Loucy (cell line): ENCODE measurements around the gene ATG13.

Experiments
- H2AFZ ChIP-seq: fragments of 200-600 bp; sonication (generic); 2 replicates; pipeline ENCODE4 v1.6.0; 2016; ENCODE audit warnings: antibody characterized with exemption, mild to moderate bottlenecking, low read length, moderate library complexity
- H3F3A ChIP-seq: fragments of 200-600 bp; 2 replicates; pipeline ENCODE4 v1.6.0; 2016; ENCODE audit warnings: antibody characterized with exemption, low read depth, mild to moderate bottlenecking
- H3K27me3 ChIP-seq: fragments of 200-600 bp; sonication (generic); 2 replicates; pipeline ENCODE4 v1.6.1; 2014; ENCODE audit warnings: low read length, mild to moderate bottlenecking; ENCODE audit not compliant: insufficient read depth, poor library complexity, severe bottlenecking
- H3K36me3 ChIP-seq: fragments of 200-600 bp; sonication (generic); 2 replicates; pipeline ENCODE4 v1.6.1; 2016; ENCODE audit warnings: low read length; ENCODE audit not compliant: insufficient read depth
- H3K4me1 ChIP-seq: fragments of 200-600 bp; sonication (generic); 2 replicates; pipeline ENCODE4 v1.5.1; 2014; ENCODE audit warnings: low read length, mild to moderate bottlenecking; ENCODE audit not compliant: insufficient read depth, poor library complexity, severe bottlenecking
- H3K4me2 ChIP-seq: fragments of 200-600 bp; sonication (generic); 2 replicates; pipeline ENCODE4 v1.6.0; 2014; ENCODE audit warnings: antibody characterized with exemption, low read length, low read depth, mild to moderate bottlenecking; ENCODE audit not compliant: poor library complexity, severe bottlenecking
- H3K4me3 ChIP-seq: fragments of 200-600 bp; sonication (generic); 2 replicates; pipeline ENCODE4 v1.5.1; 2014; ENCODE audit warnings: low read length, mild to moderate bottlenecking, mixed read lengths; ENCODE audit not compliant: poor library complexity, severe bottlenecking
- H3K79me2 ChIP-seq: fragments of 200-600 bp; sonication (generic); 2 replicates; pipeline ENCODE4 v1.6.1; 2014; ENCODE audit warnings: low read length; ENCODE audit not compliant: insufficient read depth
- H3K9ac ChIP-seq: fragments of 200-600 bp; sonication (generic); 2 replicates; pipeline ENCODE4 v1.6.0; 2014; ENCODE audit warnings: mild to moderate bottlenecking, low read depth, low read length, moderate library complexity; ENCODE audit not compliant: poor library complexity, severe bottlenecking
- H3K9me2 ChIP-seq: fragments of 200-600 bp; sonication (generic); replicated peaks from 2 replicates; pipeline ENCODE4 v1.6.1; 2016; ENCODE audit warnings: low read depth, low read length, mixed read lengths
- H3K9me3 ChIP-seq: fragments of 200-600 bp; sonication (generic); 2 replicates; pipeline ENCODE4 v1.6.1; 2014; ENCODE audit warnings: mild to moderate bottlenecking, antibody characterized with exemption, low read length, low read depth; ENCODE audit not compliant: insufficient read depth
- H4K20me1 ChIP-seq: fragments of 200-600 bp; sonication (generic); 2 replicates; pipeline ENCODE4 v1.6.0; 2014; ENCODE audit warnings: antibody characterized with exemption, low read length, mild to moderate bottlenecking; ENCODE audit not compliant: insufficient read depth, poor library complexity, severe bottlenecking
- EZH2phosphoT487 ChIP-seq: fragments of 200-600 bp; IDR thresholded peaks from 2 replicates; pipeline ENCODE4 v1.6.1; 2018; ENCODE audit warnings: antibody characterized with exemption, mild to moderate bottlenecking, moderate library complexity, borderline replicate concordance
- TF ChIP-seq, protein P1 (sequence below): fragments of 200-600 bp; sonication (generic); conservative IDR thresholded peaks from 2 replicates; pipeline ENCODE4 v1.5.1; 2014; ENCODE audit warnings: mild to moderate bottlenecking, antibody characterized with exemption, low read length

Gene ATG13

GRCh38 chr11:46681814-46682213, 64.5 kb downstream of the ATG13 start:
- Histone ChIP-seq H3K9ac (no peak overlapping the region), H3K36me3 (peaks cover 53% of the 10 kb centered on the region; the same call in 1 of the 2 replicates), H3K9me3 (no peaks in the 10 kb centered on the region), H3K4me1 (peaks cover 11% of the 10 kb centered on the region), H3K79me2 (no peaks in the 10 kb centered on the region), H3F3A (no peaks in the 10 kb centered on the region), H3K9me2 (no peaks in the 10 kb centered on the region), H3K4me3 (no peak overlapping the region), H3K27me3 (no peaks in the 10 kb centered on the region), H4K20me1 (no peaks in the 10 kb centered on the region), H2AFZ (no peak overlapping the region), H3K4me2 (no peak overlapping the region)
- TF ChIP-seq, protein P1, sequence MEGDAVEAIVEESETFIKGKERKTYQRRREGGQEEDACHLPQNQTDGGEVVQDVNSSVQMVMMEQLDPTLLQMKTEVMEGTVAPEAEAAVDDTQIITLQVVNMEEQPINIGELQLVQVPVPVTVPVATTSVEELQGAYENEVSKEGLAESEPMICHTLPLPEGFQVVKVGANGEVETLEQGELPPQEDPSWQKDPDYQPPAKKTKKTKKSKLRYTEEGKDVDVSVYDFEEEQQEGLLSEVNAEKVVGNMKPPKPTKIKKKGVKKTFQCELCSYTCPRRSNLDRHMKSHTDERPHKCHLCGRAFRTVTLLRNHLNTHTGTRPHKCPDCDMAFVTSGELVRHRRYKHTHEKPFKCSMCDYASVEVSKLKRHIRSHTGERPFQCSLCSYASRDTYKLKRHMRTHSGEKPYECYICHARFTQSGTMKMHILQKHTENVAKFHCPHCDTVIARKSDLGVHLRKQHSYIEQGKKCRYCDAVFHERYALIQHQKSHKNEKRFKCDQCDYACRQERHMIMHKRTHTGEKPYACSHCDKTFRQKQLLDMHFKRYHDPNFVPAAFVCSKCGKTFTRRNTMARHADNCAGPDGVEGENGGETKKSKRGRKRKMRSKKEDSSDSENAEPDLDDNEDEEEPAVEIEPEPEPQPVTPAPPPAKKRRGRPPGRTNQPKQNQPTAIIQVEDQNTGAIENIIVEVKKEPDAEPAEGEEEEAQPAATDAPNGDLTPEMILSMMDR: no peak
- TF ChIP-seq EZH2phosphoT487: no peak

DNA sequence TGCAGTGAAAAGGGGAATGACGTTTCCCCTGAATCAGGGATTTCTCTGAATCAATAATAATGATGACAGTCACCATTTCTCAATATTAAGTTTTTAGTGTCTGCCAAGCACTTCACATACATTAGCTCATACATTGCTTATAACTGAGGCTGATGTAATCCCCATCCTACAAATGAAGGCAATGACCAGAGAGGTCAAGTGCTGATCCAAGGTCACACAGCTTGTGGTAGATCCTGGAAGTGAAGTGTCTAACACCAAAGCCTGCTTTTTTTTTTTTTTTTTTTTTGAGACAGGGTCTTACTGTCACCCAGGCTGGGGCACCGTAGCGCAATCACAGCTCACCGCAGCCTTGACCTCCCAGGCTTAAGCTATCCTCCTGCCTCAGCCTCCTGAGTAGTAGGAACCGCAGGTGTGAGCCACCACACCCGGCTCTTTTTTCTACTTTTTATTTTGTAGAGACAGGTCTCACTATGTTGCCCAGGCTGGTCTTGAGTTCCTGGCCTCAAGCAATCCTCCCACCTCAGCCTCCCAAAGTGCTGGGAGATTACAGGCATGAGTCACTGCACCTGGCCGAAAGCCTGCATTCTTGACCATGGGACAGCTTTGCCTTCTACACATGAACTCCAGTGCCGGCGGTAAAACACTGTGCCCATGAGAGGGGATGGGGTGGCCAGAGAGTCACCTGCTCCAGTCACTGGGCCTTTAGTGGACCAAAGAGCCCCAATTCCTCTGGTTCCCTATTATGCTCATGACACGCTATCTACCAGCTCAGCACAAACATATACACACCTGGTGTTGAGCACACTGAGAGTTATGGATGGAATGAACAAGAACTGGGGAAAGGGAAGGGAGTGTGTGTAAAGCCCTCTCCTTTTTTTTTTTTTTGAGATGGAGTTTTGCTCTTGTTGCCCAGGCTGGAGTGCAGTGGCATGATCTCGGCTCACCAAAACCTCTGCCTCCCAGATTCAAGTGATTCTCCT, 65.7 kb downstream of the ATG13 start:
- no peak overlapping the region for H3K4me2 ChIP-seq
- TF ChIP-seq, protein P1: no peak
- TF ChIP-seq EZH2phosphoT487: no peak
- H3K9me3 ChIP-seq: no peaks in the 10 kb centered on the region
- no peaks in the 10 kb centered on the region for H3F3A ChIP-seq
- peaks cover 47% of the 10 kb centered on the region; the same call in 1 of the 2 replicates for H3K36me3 ChIP-seq
- H3K9ac ChIP-seq: no peak overlapping the region
- H3K9me2 ChIP-seq: no peaks in the 10 kb centered on the region
- H2AFZ ChIP-seq: no peak overlapping the region
- no peaks in the 10 kb centered on the region for H3K27me3 ChIP-seq
- no peak overlapping the region for H3K4me3 ChIP-seq
- peaks cover 9% of the 10 kb centered on the region for H3K4me1 ChIP-seq
- H4K20me1 ChIP-seq: no peaks in the 10 kb centered on the region
- no peaks in the 10 kb centered on the region for H3K79me2 ChIP-seq

DNA sequence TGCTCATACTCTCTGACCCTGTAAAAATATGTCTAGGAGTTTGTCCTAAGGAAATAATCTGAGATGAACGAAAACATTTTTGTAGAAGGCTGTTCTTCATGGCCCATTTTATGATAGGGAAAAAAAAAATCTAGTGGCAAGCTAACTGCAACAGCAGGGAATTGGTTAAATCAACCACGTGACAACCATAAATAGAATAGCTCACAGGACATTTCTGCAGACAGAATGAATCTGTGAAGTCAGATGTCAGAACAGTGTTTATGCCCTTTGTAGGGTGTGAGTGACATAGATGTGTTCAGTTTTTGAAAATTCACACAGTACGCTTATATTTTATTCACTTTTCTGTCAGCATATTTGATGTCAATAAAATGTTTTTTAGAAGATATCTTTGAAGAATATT, 67.0 kb downstream of the ATG13 start:
- H3K9me3 ChIP-seq: no peaks in the 10 kb centered on the region
- no peak overlapping the region for H3K9ac ChIP-seq
- H3K36me3 ChIP-seq: peaks cover 38% of the 10 kb centered on the region; the same call in 1 of the 2 replicates
- H3K27me3 ChIP-seq: no peaks in the 10 kb centered on the region
- no peaks in the 10 kb centered on the region for H3K9me2 ChIP-seq
- no peak overlapping the region for H3K4me3 ChIP-seq
- no peaks in the 10 kb centered on the region for H3K79me2 ChIP-seq
- no peak overlapping the region for H3K4me2 ChIP-seq
- H4K20me1 ChIP-seq: no peaks in the 10 kb centered on the region
- TF ChIP-seq EZH2phosphoT487: no peak
- TF ChIP-seq, protein P1: no peak
- peaks cover 9% of the 10 kb centered on the region for H3K4me1 ChIP-seq
- no peaks in the 10 kb centered on the region for H3F3A ChIP-seq
- H2AFZ ChIP-seq: no peak overlapping the region
